Lower leg skin (tissue), 3 donors: ENCODE measurements around the gene SP3.

Source experiments
- CTCF ChIP-seq, 3 donors: fragments of 450-650 bp; IDR thresholded peaks; one replicate each; pipeline ENCODE4 v1.5.1; 2016; ENCODE audit warnings: antibody characterized with exemption in 3 of 3, mild to moderate bottlenecking in 3 of 3, moderate library complexity in 2 of 3
- POLR2A ChIP-seq, 2 donors: fragments of 450-650 bp; IDR thresholded peaks; one replicate each; pipeline ENCODE4 v1.6.1; 2016 to 2017; ENCODE audit warnings: antibody characterized with exemption in 2 of 2, mild to moderate bottlenecking in 1 of 2, moderate library complexity in 1 of 2

DNA sequence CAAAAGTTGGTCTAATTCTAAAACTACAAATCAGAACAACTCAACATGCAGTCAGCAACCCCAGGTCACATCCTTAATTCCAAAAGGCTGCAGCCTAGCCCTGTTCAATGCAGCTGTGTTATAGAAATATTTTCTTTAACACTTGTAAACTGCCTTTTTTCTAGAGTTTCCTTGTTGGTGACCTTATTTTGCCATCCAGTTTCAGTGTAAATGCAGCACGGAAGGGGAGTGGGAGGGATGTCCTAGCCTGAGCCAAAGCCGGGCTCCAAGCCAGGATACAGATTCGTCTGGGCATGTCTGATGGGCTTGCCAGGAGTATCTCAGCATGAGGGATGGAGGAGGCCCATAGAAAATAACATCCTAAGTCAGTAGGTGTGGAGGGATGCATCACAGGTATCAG, 17.7 kb upstream of the SP3 start:
- TF ChIP-seq CTCF (IDR thresholded peaks at IDR 0.05): no peak
- TF ChIP-seq POLR2A (IDR thresholded peaks at IDR 0.05): no peak
